Epithelial cell of proximal tubule (primary cell): ENCODE measurements around the gene QDPR. TPM values are rescaled to one million over a fixed set of nuclear protein-coding genes. Genes with fewer than 3 reads are reported as not detected.

ENCODE experiments used
- DNase-seq: peaks from one replicate; pipeline ENCODE4 v3.0.0-alpha.2; 2011; ENCODE audit warnings: low read depth
- H3K4me3 ChIP-seq: 2 replicates; pipeline ENCODE4 v1.5.1; 2011; ENCODE audit warnings: low read depth, mild to moderate bottlenecking, low read length
- CTCF ChIP-seq: conservative IDR thresholded peaks from 2 replicates; pipeline ENCODE4 v1.5.1; 2012; ENCODE audit warnings: low read depth, mild to moderate bottlenecking, low read length
- total RNA-seq: library from RNA; depleted of rRNA; stranded (reverse); fragments of >200 nt; gene quantifications from 2 replicates; pipeline ENCODE4 v1.2.3, GENCODE V29; 2015

Gene QDPR
- total RNA-seq, 1 donor from 2014 or later, result 15.7 TPM

- no peak overlapping the region for H3K4me3 ChIP-seq
- DNase-seq, result no peak
- TF ChIP-seq CTCF, result no peak
Observed at GRCh38 chr4:17556498-17556897, 44.6 kb upstream of the QDPR start.

GRCh38 chr4:17554568-17554967 is 42.7 kb upstream of the QDPR start:
- no peak for DNase-seq
- H3K4me3 ChIP-seq, result no peak overlapping the region
- TF ChIP-seq CTCF, result no peak

- no peak for TF ChIP-seq CTCF
- DNase-seq, result no peak
- H3K4me3 ChIP-seq, result no peak overlapping the region
Observed at GRCh38 chr4:17552427-17552826, 40.5 kb upstream of the QDPR start.

- TF ChIP-seq CTCF, result no peak
- no peak overlapping the region for H3K4me3 ChIP-seq
- no peak for DNase-seq
Observed at GRCh38 chr4:17550549-17550948, 38.7 kb upstream of the QDPR start.

- DNase-seq, result no peak
- no peak overlapping the region for H3K4me3 ChIP-seq
- TF ChIP-seq CTCF, result no peak
Observed at GRCh38 chr4:17546678-17547077, 34.8 kb upstream of the QDPR start.

- no peak for TF ChIP-seq CTCF
- no peak overlapping the region for H3K4me3 ChIP-seq
- DNase-seq, result no peak
Observed at GRCh38 chr4:17546222-17546621, 34.3 kb upstream of the QDPR start.

- DNase-seq, result no peak
- H3K4me3 ChIP-seq, result no peak overlapping the region
- no peak for TF ChIP-seq CTCF
Observed at GRCh38 chr4:17545374-17546140, 33.7 kb upstream of the QDPR start.
